ENCODE measurements around the gene ZNF765. TPM values are rescaled to one million over a fixed set of nuclear protein-coding genes. Genes with fewer than 3 reads are reported as not detected.
"Not testable (repeated sequence)": the region's sequence is repeated elsewhere in the genome, so short reads cannot be mapped to it uniquely, and the experiment has no call there.

ZNF765 gene
- total and polyA plus RNA-seq, 12 donors, result 2.4 to 5.4 (median 3.7) TPM

- 34 to 40% methylated on average over 8 of the region's 8 CpGs for WGBS, 2 donors
- H3K27ac ChIP-seq, H3K4me3 ChIP-seq, H3K27me3 ChIP-seq, H3K36me3 ChIP-seq, H3K4me1 ChIP-seq, DNase-seq, H3K9me3 ChIP-seq: not testable (repeated sequence)
- TF ChIP-seq, protein P1, sequence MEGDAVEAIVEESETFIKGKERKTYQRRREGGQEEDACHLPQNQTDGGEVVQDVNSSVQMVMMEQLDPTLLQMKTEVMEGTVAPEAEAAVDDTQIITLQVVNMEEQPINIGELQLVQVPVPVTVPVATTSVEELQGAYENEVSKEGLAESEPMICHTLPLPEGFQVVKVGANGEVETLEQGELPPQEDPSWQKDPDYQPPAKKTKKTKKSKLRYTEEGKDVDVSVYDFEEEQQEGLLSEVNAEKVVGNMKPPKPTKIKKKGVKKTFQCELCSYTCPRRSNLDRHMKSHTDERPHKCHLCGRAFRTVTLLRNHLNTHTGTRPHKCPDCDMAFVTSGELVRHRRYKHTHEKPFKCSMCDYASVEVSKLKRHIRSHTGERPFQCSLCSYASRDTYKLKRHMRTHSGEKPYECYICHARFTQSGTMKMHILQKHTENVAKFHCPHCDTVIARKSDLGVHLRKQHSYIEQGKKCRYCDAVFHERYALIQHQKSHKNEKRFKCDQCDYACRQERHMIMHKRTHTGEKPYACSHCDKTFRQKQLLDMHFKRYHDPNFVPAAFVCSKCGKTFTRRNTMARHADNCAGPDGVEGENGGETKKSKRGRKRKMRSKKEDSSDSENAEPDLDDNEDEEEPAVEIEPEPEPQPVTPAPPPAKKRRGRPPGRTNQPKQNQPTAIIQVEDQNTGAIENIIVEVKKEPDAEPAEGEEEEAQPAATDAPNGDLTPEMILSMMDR (IDR thresholded peaks at IDR 0.05), result peak in 3 of 9 donors; percentile 13 to 29 (median 16)
- peak in 6 of 8 donors; percentile 48 to 87 (median 68) for ATAC-seq
- intact Hi-C loops (cut with DNase I), result loop anchor here in 7 of 10 donors (2.0 to 10.0 kb wide), 4 partner anchors 81 to 323 kb away; no protein-coding TSS in a partner anchor
These were observed 28.7 kb downstream of the ZNF765 start for GRCh38 chr19:53423680-53424079.

- no peaks in the 10 kb centered on the region for H3K27me3 ChIP-seq
- intact Hi-C loops (cut with DNase I), result loop anchor here in 8 of 10 donors (1.0 to 10.0 kb wide), 6 partner anchors 80 to 322 kb away; no protein-coding TSS in a partner anchor
- TF ChIP-seq, protein P1 (IDR thresholded peaks at IDR 0.05), result peak; percentile 75 to 88 (median 86)
- DNase-seq (peak; percentile 56 to 78), ATAC-seq (peak; percentile 84 to 94 (median 90))
- H3K36me3 ChIP-seq, result peaks cover 0 to 4% (median 0%) of the 10 kb centered on the region in 9 donors
- WGBS, 2 donors, result 22% methylated on average over 9 of the region's 9 CpGs
- H3K27ac ChIP-seq, result no peak overlapping the region
- H3K4me3 ChIP-seq, result no peak overlapping the region
- H3K9me3 ChIP-seq, result no peaks in the 10 kb centered on the region
- H3K4me1 ChIP-seq, result no peaks in the 10 kb centered on the region
These were observed 30.1 kb downstream of the ZNF765 start for GRCh38 chr19:53424968-53425597.

- H3K27ac ChIP-seq, result peak within 1 kb of the TSS in 9 of 10 donors; percentile 60 to 87 (median 74)
These were observed 36.6 kb downstream of the ZNF765 start, which contains the start of gene ZNF761 for GRCh38 chr19:53431399-53432087. Gene ZNF761 (plus strand): TSS chr19:53431984. CDS start chr19:53447269, 15,285 bp downstream.

More at GRCh38 chr19:53431399-53432087, 36.6 kb downstream of the ZNF765 start, which contains the start of gene ZNF761:
- WGBS, 2 donors, result 0% methylated on average over 46 of the region's 46 CpGs
- TF ChIP-seq, protein P1 (IDR thresholded peaks at IDR 0.05), result peak in 8 of 9 donors; percentile 40 to 68 (median 60)
- peaks cover 0 to 18% (median 7%) of the 10 kb centered on the region in 9 donors for H3K4me1 ChIP-seq
- intact Hi-C loops (cut with DNase I), result loop anchor here in 8 of 10 donors (5.0 to 10.0 kb wide), 6 partner anchors 36 to 316 kb away; partner anchors contain the start of genes ZNF813 (in 4 of the 8) and ZNF665 (in 1 of the 8)
- peaks cover 0 to 33% (median 7%) of the 10 kb centered on the region in 9 donors for H3K36me3 ChIP-seq
- ATAC-seq (peak; percentile 100), DNase-seq (peak; percentile 92 to 97)
- H3K27me3 ChIP-seq, result no peaks in the 10 kb centered on the region
- no peaks in the 10 kb centered on the region for H3K9me3 ChIP-seq
- H3K4me3 ChIP-seq, result peak within 1 kb of the TSS; percentile 58 to 97 (median 77)
